SK-N-SH (cell line): ENCODE data around the gene ZCCHC7. TPM values are rescaled to one million over a fixed set of nuclear protein-coding genes. Genes with fewer than 3 reads are reported as not detected.
A peak's percentile ranks its signal among the peaks of the same experiment; 100 is the strongest.

Source experiments
- CTCF ChIA-PET: fragments of 300-600, 350-600 bp; formaldehyde crosslinking; extraction: SDS; loops from one replicate; lab custom pipeline; 2021; lab: Yijun Ruan, JAX
- POLR2A ChIA-PET: fragments of 350-600 bp; sonication (Branson Sonifier 250); formaldehyde crosslinking; extraction: SDS; loops from one replicate; lab custom pipeline; 2020; ENCODE audit warnings: antibody characterized with exemption, inconsistent platforms; lab: Yijun Ruan, JAX
- DNase-seq: peaks from one replicate; pipeline ENCODE4 v3.0.0; 2012
- H2AFZ ChIP-seq: fragments of 200-600 bp; sonication (generic); 2 replicates; pipeline ENCODE4 v1.8.1; 2016; ENCODE audit warnings: antibody characterized with exemption, mild to moderate bottlenecking, low read depth
- H3F3A ChIP-seq: fragments of 200-600 bp; sonication (generic); replicated peaks from 2 replicates; pipeline ENCODE3; 2016; ENCODE audit warnings: antibody characterized with exemption, mild to moderate bottlenecking; ENCODE audit not compliant: insufficient read depth
- H3K27ac ChIP-seq, 2 experiments: fragments of 200-500 bp in 1 of 2; fragments of 200-600 bp in 1 of 2; sonication (Bioruptor generic) in 1 of 2; sonication (generic), shearing (Covaris generic) in 1 of 2; 2 replicates each; pipeline versions ENCODE4 v1.5.1 to v1.6.1; 2014 to 2016; ENCODE audit warnings: low read depth in 2 of 2, inconsistent platforms in 1 of 2, low read length in 1 of 2, mild to moderate bottlenecking in 1 of 2, mixed read lengths in 1 of 2
- H3K27me3 ChIP-seq: fragments of 200-600 bp; sonication (generic), shearing (Covaris generic); 2 replicates; pipeline ENCODE4 v1.6.1; 2016; ENCODE audit warnings: mixed run types; ENCODE audit not compliant: insufficient read depth
- H3K36me3 ChIP-seq, 2 experiments: fragments of 200-500 bp in 1 of 2; fragments of 200-600 bp in 1 of 2; sonication (Bioruptor generic) in 1 of 2; sonication (generic) in 1 of 2; replicated peaks in 1 of 2; 2 replicates each; pipeline versions ENCODE3 to v1.5.1; 2014 to 2016; ENCODE audit warnings: low read length in 1 of 2, mild to moderate bottlenecking in 1 of 2; ENCODE audit not compliant: insufficient read depth in 2 of 2, control insufficient read depth in 1 of 2
- H3K4me1 ChIP-seq, 2 experiments: fragments of 200-500 bp in 1 of 2; fragments of 200-600 bp in 1 of 2; sonication (Bioruptor generic) in 1 of 2; sonication (generic), shearing (Covaris generic) in 1 of 2; 2 replicates each; pipeline versions ENCODE4 v1.5.1 to v1.6.1; 2014 to 2016; ENCODE audit warnings: low read depth in 1 of 2, low read length in 1 of 2, mixed run types in 1 of 2; ENCODE audit not compliant: insufficient read depth in 2 of 2, control insufficient read depth in 1 of 2
- H3K4me2 ChIP-seq: fragments of 200-600 bp; sonication (generic), shearing (Covaris generic); 2 replicates; pipeline ENCODE4 v1.6.1; 2017; ENCODE audit warnings: mixed run types
- H3K4me3 ChIP-seq, 2 experiments: fragments of 200-500 bp in 1 of 2; fragments of 200-600 bp in 1 of 2; sonication (Bioruptor generic) in 1 of 2; sonication (generic), shearing (Covaris generic) in 1 of 2; 2 replicates each; pipeline versions ENCODE4 v1.5.1 to v1.8.1; 2014 to 2016; ENCODE audit warnings: low read depth in 2 of 2, inconsistent platforms in 1 of 2, low read length in 1 of 2, mild to moderate bottlenecking in 1 of 2, mixed read lengths in 1 of 2, moderate library complexity in 1 of 2
- H3K79me2 ChIP-seq: fragments of 200-600 bp; sonication (generic); 2 replicates; pipeline ENCODE4 v1.8.1; 2017; ENCODE audit warnings: mild to moderate bottlenecking; ENCODE audit not compliant: insufficient read depth
- H3K9ac ChIP-seq: fragments of 200-600 bp; sonication (generic); 2 replicates; pipeline ENCODE4 v1.6.1; 2017; ENCODE audit warnings: mixed run types
- H3K9me2 ChIP-seq: fragments of 200-600 bp; sonication (generic); 2 replicates; pipeline ENCODE4 v1.6.1; 2017; ENCODE audit warnings: mixed run types
- H3K9me3 ChIP-seq: fragments of 200-600 bp; sonication (generic); 2 replicates; pipeline ENCODE4 v1.6.1; 2017; ENCODE audit warnings: mixed run types, mild to moderate bottlenecking, moderate library complexity
- H4K20me1 ChIP-seq: fragments of 200-600 bp; sonication (generic); 2 replicates; pipeline ENCODE4 v1.6.1; 2017; ENCODE audit warnings: mild to moderate bottlenecking, mixed run types; ENCODE audit not compliant: insufficient read depth
- CTCF ChIP-seq: fragments of 200-600 bp; sonication (generic); IDR thresholded peaks from 2 replicates; pipeline ENCODE4 v1.6.1; 2017; ENCODE audit warnings: antibody characterized with exemption, mild to moderate bottlenecking, moderate library complexity
- EZH2phosphoT487 ChIP-seq: fragments of 200-600 bp; sonication (generic); IDR thresholded peaks from 2 replicates; pipeline ENCODE4 v1.6.1; 2017; ENCODE audit warnings: low read depth, mixed run types, mild to moderate bottlenecking, antibody characterized with exemption, moderate library complexity, borderline replicate concordance
- FOXM1 ChIP-seq: IDR thresholded peaks from 2 replicates; pipeline ENCODE4 v1.4.0; 2012; ENCODE audit warnings: low read depth, mild to moderate bottlenecking
- GATA2 ChIP-seq: sonication (generic); formaldehyde crosslinking; IDR thresholded peaks from 2 replicates; pipeline ENCODE4 v1.5.0; 2020; ENCODE audit warnings: mild to moderate bottlenecking, missing genetic modification reagents
- MAX ChIP-seq: IDR thresholded peaks from 2 replicates; pipeline ENCODE4 v1.4.0; 2012; ENCODE audit warnings: low read depth
- MXI1 ChIP-seq: IDR thresholded peaks from 2 replicates; pipeline ENCODE4 v1.6.1; 2012; ENCODE audit warnings: mild to moderate bottlenecking, low read depth, low read length, improper control_type of control experiment
- NRF1 ChIP-seq: IDR thresholded peaks from 2 replicates; pipeline ENCODE4 v1.6.1; 2012; ENCODE audit warnings: low read depth, mild to moderate bottlenecking, low read length
- PBX3 ChIP-seq: IDR thresholded peaks from 2 replicates; pipeline ENCODE4; 2012
- REST ChIP-seq: IDR thresholded peaks from 2 replicates; pipeline ENCODE4 v1.6.1; 2012; ENCODE audit warnings: mild to moderate bottlenecking, low read depth, low read length, moderate library complexity
- SMC3 ChIP-seq: IDR thresholded peaks from 2 replicates; pipeline ENCODE4 v1.6.1; 2012; ENCODE audit warnings: low read depth, low read length, improper control_type of control experiment
- TEAD4 ChIP-seq: IDR thresholded peaks from 2 replicates; pipeline ENCODE4 v1.4.0; 2012; ENCODE audit warnings: mild to moderate bottlenecking, borderline replicate concordance; ENCODE audit not compliant: insufficient read depth
- USF1 ChIP-seq: IDR thresholded peaks from 2 replicates; pipeline ENCODE4 v1.4.0; 2012; ENCODE audit warnings: low read depth, borderline replicate concordance
- YY1 ChIP-seq: IDR thresholded peaks from 2 replicates; pipeline ENCODE4 v1.4.0; 2012; ENCODE audit warnings: low read depth, mild to moderate bottlenecking
- ZBTB33 ChIP-seq: IDR thresholded peaks from 2 replicates; pipeline ENCODE4 v1.4.0; 2012; ENCODE audit warnings: low read depth, borderline replicate concordance
- WGBS: methylation state at CpG from one replicate; pipeline ENCODE4 v1.1.6; 2017; ENCODE audit warnings: low lambda C conversion rate; 5-methylcytosine and 5-hydroxymethylcytosine counted together
- polyA plus RNA-seq, 3 experiments: library from polyadenylated mRNA; depleted of rRNA; stranded (reverse); fragments of >200 nt; gene quantifications; 2 replicates each; pipeline ENCODE4 v1.2.3, GENCODE V29; 2012

The ZCCHC7 gene
- polyA plus RNA-seq, 1 of the 3 experiments (the other 2 are of a cell fraction), result 12.6 TPM

GRCh38 chr9:37325778-37326177, 205.4 kb downstream of the ZCCHC7 start (continued):
- TF ChIP-seq GATA2 (CRISPR knock-in tag) (no peak), MAX (no peak)

GRCh38 chr9:37327553-37327952, 207.2 kb downstream of the ZCCHC7 start:
- Histone ChIP-seq H3K4me1 (peaks cover 4 to 11% of the 10 kb centered on the region in 2 experiments; a peak in 3 of 4 replicates), H3K27me3 (no peaks in the 10 kb centered on the region), H3F3A (no peaks in the 10 kb centered on the region), H3K4me2 (no peak overlapping the region), H3K36me3 (peaks cover 0 to 5% of the 10 kb centered on the region in 2 experiments), H3K27ac (peak overlapping the region in 1 of 2 experiments; percentile 69; a peak in 2 of 4 replicates), H3K9me3 (no peaks in the 10 kb centered on the region), H3K4me3 (no peak overlapping the region), H3K79me2 (no peaks in the 10 kb centered on the region), H4K20me1 (no peaks in the 10 kb centered on the region), H3K9ac (no peak overlapping the region), H3K9me2 (no peaks in the 10 kb centered on the region), H2AFZ (no peak overlapping the region)
- ChIA-PET POLR2A (no interaction called here), CTCF (no interaction called here)
- DNase-seq, result no peak
- WGBS, result 97% methylated on average over 4 of the region's 4 CpGs
- TF ChIP-seq MXI1 (no peak), REST (no peak), GATA2 (CRISPR knock-in tag) (no peak), PBX3 (no peak), NRF1 (no peak), FOXM1 (no peak)

GRCh38 chr9:37328556-37329227, 208.3 kb downstream of the ZCCHC7 start:
- Histone ChIP-seq H3K9ac (no peak overlapping the region), H3K27ac (no peak overlapping the region), H3K9me2 (no peaks in the 10 kb centered on the region), H3F3A (no peaks in the 10 kb centered on the region), H3K79me2 (no peaks in the 10 kb centered on the region), H3K9me3 (no peaks in the 10 kb centered on the region), H4K20me1 (no peaks in the 10 kb centered on the region), H3K27me3 (no peaks in the 10 kb centered on the region), H3K4me2 (no peak overlapping the region), H2AFZ (no peak overlapping the region), H3K4me3 (no peak overlapping the region), H3K36me3 (peaks cover 0 to 4% of the 10 kb centered on the region in 2 experiments), H3K4me1 (peaks cover 10 to 11% of the 10 kb centered on the region in 2 experiments; a peak in 3 of 4 replicates)
- no peak for DNase-seq
- CTCF ChIA-PET, result interaction anchor here (0.8 to 2.2 kb wide), 12 partner anchors 9 to 460 kb away, joined by 3 to 22 read pairs (median 4); no protein-coding TSS in a partner anchor
- POLR2A ChIA-PET, result no interaction called here
- no peak for TF ChIP-seq USF1
- TF ChIP-seq EZH2phosphoT487, result no peak
- TF ChIP-seq TEAD4, result no peak
- no peak for TF ChIP-seq YY1
- no peak for TF ChIP-seq CTCF
- TF ChIP-seq ZBTB33, result no peak
- TF ChIP-seq SMC3, result no peak
